Measurements from ENCODE around the gene H19. TPM values are rescaled to one million over a fixed set of nuclear protein-coding genes. Genes with fewer than 3 reads are reported as not detected.

Gene H19
- total and polyA plus RNA-seq, 9 of the 15 experiments (the other 6 are each of a cell fraction or from before 2014, with no cell fraction given) = 0.13 to 682 (median 15.7) TPM

- H3K4me1 ChIP-seq (replicated peaks in 1 of 2; ENCODE audit: control insufficient read depth in 2 of 2, insufficient read depth in 2 of 2, low read length in 2 of 2) = no peaks in the 10 kb centered on the region
- peak; percentile 71 for ATAC-seq
- no peaks in the 10 kb centered on the region for H3K36me3 ChIP-seq (ENCODE audit: control insufficient read depth, insufficient read depth, low read length)
- no CpG with 5 or more reads among the region's 24 CpGs for WGBS (ENCODE audit: insufficient coverage, low coverage, missing lambda C conversion rate)
- peak; percentile 19 for FAIRE-seq
- no peak overlapping the region for H3K9ac ChIP-seq (ENCODE audit: insufficient read depth in 1 of 2, low read depth in 2 of 2, low read length in 2 of 2)
- no peaks in the 10 kb centered on the region for H4K20me1 ChIP-seq (replicated peaks; ENCODE audit: control insufficient read depth, insufficient read depth, low read length)
- H3K9me1 ChIP-seq (ENCODE audit: control insufficient read depth, insufficient read depth, low read length) = no peaks in the 10 kb centered on the region
- no peak overlapping the region for H3K27ac ChIP-seq (ENCODE audit: extremely low read depth, low read depth, low read length)
- POLR2A ChIA-PET = interaction anchor here (0.6 kb wide), 3 partner anchors 260 to 1435 kb away, joined by 3 to 4 read pairs (median 3); no protein-coding TSS in a partner anchor
- intact Hi-C loops (cut with micrococcal nuclease) (no loop called here), in situ Hi-C loops (cut with MboI) (no loop called here)
- no peak for DNase-seq (ENCODE audit: extremely low read depth in 1 of 4, low spot score in 3 of 4)
- no peak overlapping the region for H3K4me3 ChIP-seq
- no peaks in the 10 kb centered on the region for H3K27me3 ChIP-seq (ENCODE audit: control insufficient read depth in 2 of 2, insufficient read depth in 2 of 2, low read length in 2 of 2)
- CTCF ChIA-PET (ENCODE audit: low intra/inter-chr PET ratio) = interaction anchor here (1.0 to 2.2 kb wide), 3 partner anchors 29 to 33 kb away, joined by 3 to 9 read pairs (median 7); partner anchors contain the start of gene H19
- H3K79me2 ChIP-seq (ENCODE audit: control insufficient read depth, insufficient read depth, low read length) = no peaks in the 10 kb centered on the region
- no peak overlapping the region for H2AFZ ChIP-seq (ENCODE audit: low read depth, low read length)
- H3K9me3 ChIP-seq (replicated peaks; ENCODE audit: control insufficient read depth, insufficient read depth, low read depth, low read length) = no peaks in the 10 kb centered on the region
- BruUV-seq (replicated peaks) = no TSS peak
- no peak overlapping the region for H3K4me2 ChIP-seq (ENCODE audit: insufficient read depth, low read length)
- TF ChIP-seq FOXP4 (CRISPR knock-in tag; IDR thresholded peaks at IDR 0.05; ENCODE audit: borderline replicate concordance) (no peak), ZNF232 (CRISPR knock-in tag; IDR thresholded peaks at IDR 0.05) (no peak), ATF3 (IDR thresholded peaks at IDR 0.05) (no peak), ATF3 (CRISPR knock-in tag; conservative IDR thresholded peaks at IDR 0.05) (no peak), EGR1 (conservative IDR thresholded peaks at IDR 0.05) (no peak), RBM17 (IDR thresholded peaks at IDR 0.05; ENCODE audit: borderline replicate concordance, low read depth, low read length) (no peak), TGIF2 (CRISPR knock-in tag; IDR thresholded peaks at IDR 0.05) (no peak), HINFP (tag; conservative IDR thresholded peaks at IDR 0.05; ENCODE audit: low read depth) (no peak), ZNF609 (CRISPR knock-in tag; IDR thresholded peaks at IDR 0.05; ENCODE audit: borderline replicate concordance) (no peak), PML (IDR thresholded peaks at IDR 0.05; ENCODE audit: low read length) (no peak), POLR3A (IDR thresholded peaks at IDR 0.05; ENCODE audit: borderline replicate concordance, extremely low read depth, insufficient read depth, insufficient read length) (no peak), TCF3 (CRISPR knock-in tag; IDR thresholded peaks at IDR 0.05) (no peak), ZNF384 (IDR thresholded peaks at IDR 0.05; ENCODE audit: low read depth, low read length) (no peak)
These were observed 29.1 kb downstream of the H19 start for GRCh38 chr11:1968454-1969002.

All from K562 (cell line).